Thoracic aorta (tissue), 2 donors: ENCODE measurements around the gene TTC9B. TPM values are rescaled to one million over a fixed set of nuclear protein-coding genes. Genes with fewer than 3 reads are reported as not detected.

Experiments used
- ATAC-seq: fragments of 150-250 bp; one replicate; pipeline ENCODE4 v1.8.0; 2017; ENCODE audit warnings: low read depth; ENCODE audit not compliant: insufficient number of reproducible peaks, low FRiP score
- DNase-seq: peaks from one replicate; pipeline ENCODE4 v3.0.0-alpha.2; 2020; ENCODE audit warnings: low spot score
- H3K27ac ChIP-seq, 2 donors: fragments of 200-600 bp; sonication (generic); 1 replicate in 1 of 2; 2 replicates in 1 of 2; pipeline ENCODE4 v1.5.1; 2016; ENCODE audit warnings: mild to moderate bottlenecking in 2 of 2, moderate library complexity in 2 of 2
- H3K27me3 ChIP-seq: fragments of 200-600 bp; sonication (generic); replicated peaks from 2 replicates; pipeline ENCODE4 v1.6.0; 2016; ENCODE audit warnings: mild to moderate bottlenecking; ENCODE audit not compliant: insufficient read depth
- H3K36me3 ChIP-seq: fragments of 200-600 bp; sonication (generic); one replicate; pipeline ENCODE4 v1.5.1; 2016
- H3K4me1 ChIP-seq, 2 donors: fragments of 200-600 bp; sonication (generic); 1 replicate in 1 of 2; 2 replicates in 1 of 2; pipeline versions ENCODE4 v1.5.1 to v1.6.0; 2016; ENCODE audit warnings: low read depth in 2 of 2, mild to moderate bottlenecking in 1 of 2; ENCODE audit not compliant: control insufficient read depth in 1 of 2
- H3K4me3 ChIP-seq: fragments of 200-600 bp; sonication (generic); 2 replicates; pipeline ENCODE4 v1.5.1; 2016; ENCODE audit warnings: mild to moderate bottlenecking
- H3K9me3 ChIP-seq: fragments of 200-600 bp; sonication (generic); 2 replicates; pipeline ENCODE4 v1.5.1; 2016
- total RNA-seq, 2 donors: library from RNA; depleted of rRNA; stranded (reverse); fragments of >200 nt; gene quantifications; one replicate each; pipeline versions ENCODE4 v1.1.0 to v1.2.3, GENCODE V29; 2016
- TF ChIP-seq, protein P1 (sequence below): fragments of 200-600 bp; sonication (generic); IDR thresholded peaks from one replicate; pipeline ENCODE4 v1.5.1; 2019; ENCODE audit warnings: antibody characterized with exemption

TTC9B gene
- total RNA-seq, 2 donors from 2014 or later: not detected

DNA sequence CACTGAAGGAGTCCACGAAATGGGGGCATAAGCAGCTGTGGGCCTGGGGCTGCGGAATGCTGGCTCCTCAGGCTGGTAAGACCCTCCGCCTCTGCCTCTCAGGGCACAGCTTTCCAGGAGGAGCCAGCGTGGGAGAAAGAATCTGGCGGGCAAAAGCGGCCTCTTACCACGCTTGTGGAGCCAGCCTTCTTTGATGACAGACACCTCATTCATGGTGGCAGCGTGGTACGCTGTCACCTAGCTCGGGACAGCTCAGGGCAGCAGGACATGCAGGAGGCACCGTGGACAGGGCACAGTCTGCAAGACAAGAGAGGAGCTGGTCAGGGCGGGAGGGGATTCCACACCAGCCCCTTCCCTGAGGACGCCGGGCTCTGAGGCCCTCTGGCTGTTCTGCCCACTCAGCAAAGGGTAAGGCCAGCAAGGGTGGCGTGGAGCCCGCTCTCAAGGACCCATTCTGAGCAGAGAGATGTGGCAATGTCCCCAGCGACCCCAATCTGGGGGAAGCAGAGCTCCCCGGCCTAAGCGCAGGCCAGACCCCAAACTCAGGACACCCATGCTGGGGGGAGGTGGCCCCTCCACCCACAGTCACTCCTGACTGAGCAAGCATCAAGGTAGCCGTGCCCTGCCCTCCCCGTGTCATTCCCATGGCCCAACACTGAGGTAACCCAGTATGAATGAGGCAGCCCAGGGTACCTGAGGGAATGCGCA is 47.0 kb upstream of the TTC9B start:
- Histone ChIP-seq H3K36me3 (peaks cover 13% of the 10 kb centered on the region), H3K4me1 (peaks cover 6 to 15% of the 10 kb centered on the region in 2 donors), H3K27ac (no peak overlapping the region), H3K9me3 (no peaks in the 10 kb centered on the region), H3K27me3 (no peaks in the 10 kb centered on the region), H3K4me3 (no peak overlapping the region)
- ATAC-seq (no peak), DNase-seq (no peak)
- TF ChIP-seq, protein P1, sequence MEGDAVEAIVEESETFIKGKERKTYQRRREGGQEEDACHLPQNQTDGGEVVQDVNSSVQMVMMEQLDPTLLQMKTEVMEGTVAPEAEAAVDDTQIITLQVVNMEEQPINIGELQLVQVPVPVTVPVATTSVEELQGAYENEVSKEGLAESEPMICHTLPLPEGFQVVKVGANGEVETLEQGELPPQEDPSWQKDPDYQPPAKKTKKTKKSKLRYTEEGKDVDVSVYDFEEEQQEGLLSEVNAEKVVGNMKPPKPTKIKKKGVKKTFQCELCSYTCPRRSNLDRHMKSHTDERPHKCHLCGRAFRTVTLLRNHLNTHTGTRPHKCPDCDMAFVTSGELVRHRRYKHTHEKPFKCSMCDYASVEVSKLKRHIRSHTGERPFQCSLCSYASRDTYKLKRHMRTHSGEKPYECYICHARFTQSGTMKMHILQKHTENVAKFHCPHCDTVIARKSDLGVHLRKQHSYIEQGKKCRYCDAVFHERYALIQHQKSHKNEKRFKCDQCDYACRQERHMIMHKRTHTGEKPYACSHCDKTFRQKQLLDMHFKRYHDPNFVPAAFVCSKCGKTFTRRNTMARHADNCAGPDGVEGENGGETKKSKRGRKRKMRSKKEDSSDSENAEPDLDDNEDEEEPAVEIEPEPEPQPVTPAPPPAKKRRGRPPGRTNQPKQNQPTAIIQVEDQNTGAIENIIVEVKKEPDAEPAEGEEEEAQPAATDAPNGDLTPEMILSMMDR: no peak

DNA sequence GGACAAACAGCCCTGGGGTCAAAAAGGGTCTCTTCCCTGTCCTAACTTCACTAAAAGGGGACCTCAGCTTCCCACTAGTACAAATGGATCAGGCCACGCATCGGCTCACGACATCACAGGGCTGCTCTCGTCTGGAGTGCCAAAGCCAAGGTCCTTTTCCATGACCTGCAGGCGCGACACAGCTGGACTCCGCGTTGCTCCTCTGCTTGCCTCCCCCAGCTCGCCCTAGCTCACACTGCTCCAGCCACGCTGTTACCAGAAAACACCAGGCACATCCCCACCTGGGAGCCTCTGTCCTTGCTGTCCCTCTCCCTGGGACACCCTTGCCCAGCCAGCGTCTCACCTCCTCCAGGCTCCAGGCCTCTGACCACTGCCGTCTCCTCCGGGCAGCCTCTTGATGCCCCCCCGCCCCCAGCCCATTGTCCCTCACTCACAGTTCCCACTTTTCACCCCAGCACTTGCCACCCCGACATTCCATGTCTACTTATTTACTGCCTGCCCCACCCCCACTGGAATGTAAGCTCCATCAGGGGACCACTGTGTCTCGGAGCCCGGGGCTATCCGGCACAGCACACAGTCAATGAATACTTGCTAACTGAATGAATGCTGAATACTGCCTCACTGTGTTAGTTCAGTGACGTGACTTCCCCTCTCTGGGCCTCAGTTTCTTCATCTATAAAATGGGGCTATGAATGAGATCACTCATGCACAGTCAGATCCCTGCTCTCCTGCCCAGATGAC is 46.3 kb upstream of the TTC9B start:
- Histone ChIP-seq H3K9me3 (no peaks in the 10 kb centered on the region), H3K36me3 (peaks cover 13% of the 10 kb centered on the region), H3K4me1 (peaks cover 6 to 15% of the 10 kb centered on the region in 2 donors), H3K4me3 (no peak overlapping the region), H3K27ac (no peak overlapping the region), H3K27me3 (no peaks in the 10 kb centered on the region)
- no peak for DNase-seq
- TF ChIP-seq, protein P1: no peak
- ATAC-seq: no peak

DNA sequence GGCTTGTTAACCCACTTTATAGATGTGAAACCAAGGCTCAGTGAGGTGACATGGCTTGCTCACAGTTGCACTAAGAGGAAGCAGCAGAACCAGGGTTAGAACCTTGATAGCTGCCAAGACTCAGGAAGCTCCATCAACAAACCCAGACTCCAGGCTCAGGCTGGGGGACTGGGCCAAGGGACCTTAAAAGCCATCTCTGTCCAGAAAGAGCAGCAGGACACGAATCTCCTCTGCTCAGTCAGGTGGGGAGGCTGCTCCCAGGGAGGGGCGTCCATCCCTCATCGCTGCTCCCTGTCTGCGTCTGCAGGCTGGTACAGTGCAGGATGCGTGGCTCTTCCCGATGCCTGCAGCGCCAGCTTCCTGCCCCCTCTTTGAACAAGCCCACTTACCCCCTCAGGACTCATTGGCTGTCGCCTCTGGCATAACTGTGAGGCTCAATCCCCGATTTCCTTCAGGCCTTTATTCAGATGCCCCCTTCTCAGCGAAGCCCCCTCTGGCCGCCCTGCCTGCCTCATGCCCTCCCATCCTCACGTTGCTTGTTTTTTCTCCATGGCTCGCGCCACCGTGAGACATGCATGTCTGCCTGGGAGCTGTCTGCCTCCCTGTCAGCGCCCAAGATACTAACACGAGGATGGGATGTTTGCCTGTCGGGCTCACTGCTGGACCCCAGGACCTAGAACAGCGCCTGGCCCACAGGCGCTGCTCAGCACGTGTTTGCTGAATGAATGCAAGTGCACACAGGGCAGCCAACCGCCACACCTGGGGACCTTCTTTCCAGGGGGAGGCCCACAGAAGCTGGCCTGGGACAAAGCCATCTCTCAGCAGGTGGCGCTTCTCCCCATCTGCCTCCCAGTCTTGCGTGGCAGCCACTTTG is 45.5 kb upstream of the TTC9B start:
- no peak overlapping the region for H3K4me3 ChIP-seq
- no peaks in the 10 kb centered on the region for H3K9me3 ChIP-seq
- peaks cover 6 to 15% of the 10 kb centered on the region in 2 donors for H3K4me1 ChIP-seq
- H3K27ac ChIP-seq: no peak overlapping the region
- no peaks in the 10 kb centered on the region for H3K27me3 ChIP-seq
- TF ChIP-seq, protein P1: no peak
- DNase-seq (no peak), ATAC-seq (no peak)
- H3K36me3 ChIP-seq: peaks cover 13% of the 10 kb centered on the region

DNA sequence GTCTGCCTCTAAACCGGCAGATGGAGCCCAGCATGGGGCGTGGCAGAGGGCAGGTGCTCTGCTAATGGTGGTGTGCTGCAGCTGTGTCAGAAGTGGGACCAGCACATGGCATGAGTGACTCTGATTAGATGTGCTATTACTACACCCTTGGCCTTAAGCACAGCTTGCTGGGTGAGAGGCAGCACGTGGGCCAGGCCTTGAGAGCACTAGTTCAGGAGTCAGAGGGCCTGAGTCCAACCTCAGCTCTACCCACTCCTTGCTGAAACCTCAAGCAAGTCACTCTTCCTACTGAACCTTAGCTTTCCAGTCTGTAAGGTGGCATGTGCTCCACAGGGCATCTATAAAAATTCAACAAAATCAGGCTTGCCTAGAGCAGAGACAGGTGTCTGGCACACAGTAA is 44.2 kb upstream of the TTC9B start:
- ATAC-seq: no peak
- TF ChIP-seq, protein P1: no peak
- Histone ChIP-seq H3K27me3 (no peaks in the 10 kb centered on the region), H3K4me1 (peaks cover 6 to 15% of the 10 kb centered on the region in 2 donors), H3K4me3 (no peak overlapping the region), H3K36me3 (peaks cover 13% of the 10 kb centered on the region), H3K27ac (no peak overlapping the region), H3K9me3 (no peaks in the 10 kb centered on the region)
- no peak for DNase-seq

DNA sequence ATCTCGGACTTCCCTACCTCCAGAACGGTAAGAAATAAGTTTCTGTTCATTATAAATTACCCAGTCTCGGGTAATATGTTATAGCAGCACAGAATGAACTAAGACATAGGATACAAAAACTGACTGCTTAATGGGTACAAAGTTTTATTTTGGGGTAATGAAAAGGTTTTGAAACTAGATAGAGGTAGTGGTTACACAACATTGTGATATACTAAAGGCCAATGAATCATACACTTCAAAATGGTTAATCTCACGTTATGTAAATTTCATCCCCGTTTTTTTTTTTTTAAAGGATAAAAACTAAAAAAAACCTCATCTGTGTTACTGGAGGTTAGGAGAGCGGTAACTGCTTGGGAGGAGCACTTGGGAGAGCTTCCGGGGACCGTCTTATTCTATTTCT is 43.4 kb upstream of the TTC9B start:
- DNase-seq (no peak), ATAC-seq (no peak)
- no peaks in the 10 kb centered on the region for H3K27me3 ChIP-seq
- H3K27ac ChIP-seq: no peak overlapping the region
- H3K36me3 ChIP-seq: peaks cover 15% of the 10 kb centered on the region
- H3K4me3 ChIP-seq: no peak overlapping the region
- no peaks in the 10 kb centered on the region for H3K9me3 ChIP-seq
- TF ChIP-seq, protein P1: no peak
- peaks cover 5 to 8% of the 10 kb centered on the region in 2 donors for H3K4me1 ChIP-seq
